HG02938 (cell line): Measurements from ENCODE around the gene PAQR8.

Experiments
- ATAC-seq: cut with Tn5 transposase; IDR thresholded peaks from one replicate; pipeline ENCODE4 v1.9.1; 2021; ENCODE audit warnings: mild to moderate bottlenecking, moderate library complexity; ENCODE audit not compliant: unreplicated experiment

The PAQR8 gene

GRCh38 chr6:52361945-52362442, at the start of gene PAQR8:
PAQR8 (plus strand) TSS chr6:52362151; CDS start chr6:52403214, 41,063 bp downstream.
- peak; percentile 77 for ATAC-seq

GRCh38 chr6:52312461-52312860, 49.5 kb upstream of the PAQR8 start:
- no peak for ATAC-seq

GRCh38 chr6:52314752-52315151, 47.2 kb upstream of the PAQR8 start:
- ATAC-seq = no peak

- ATAC-seq = no peak
These were observed 44.7 kb upstream of the PAQR8 start for GRCh38 chr6:52317211-52317610.

- peak; percentile 100 for ATAC-seq
These were observed 43.9 kb upstream of the PAQR8 start for GRCh38 chr6:52317841-52318581.

- ATAC-seq = no peak
These were observed 37.8 kb upstream of the PAQR8 start for GRCh38 chr6:52324189-52324588.

GRCh38 chr6:52325695-52326471, 36.1 kb upstream of the PAQR8 start:
- ATAC-seq = no peak

- no peak for ATAC-seq
These were observed 35.2 kb upstream of the PAQR8 start for GRCh38 chr6:52326540-52327364.

GRCh38 chr6:52328303-52328662, 33.7 kb upstream of the PAQR8 start:
- ATAC-seq = no peak

- ATAC-seq = no peak
These were observed 33.2 kb upstream of the PAQR8 start for GRCh38 chr6:52328729-52329128.

- no peak for ATAC-seq
These were observed 31.5 kb upstream of the PAQR8 start for GRCh38 chr6:52330470-52330869.

GRCh38 chr6:52331793-52332457, 30.0 kb upstream of the PAQR8 start:
- no peak for ATAC-seq

- peak; percentile 57 for ATAC-seq
These were observed 28.1 kb upstream of the PAQR8 start for GRCh38 chr6:52333840-52334200.

- no peak for ATAC-seq
These were observed 26.4 kb upstream of the PAQR8 start for GRCh38 chr6:52335576-52335975.

GRCh38 chr6:52336919-52337561, 24.9 kb upstream of the PAQR8 start:
- ATAC-seq = no peak

- ATAC-seq = peak; percentile 76
These were observed 24.2 kb upstream of the PAQR8 start for GRCh38 chr6:52337633-52338290.

- ATAC-seq = no peak
These were observed 21.4 kb upstream of the PAQR8 start for GRCh38 chr6:52340603-52340880.

- ATAC-seq = no peak
These were observed 20.2 kb upstream of the PAQR8 start for GRCh38 chr6:52341561-52342260.

GRCh38 chr6:52345311-52345710, 16.6 kb upstream of the PAQR8 start:
- ATAC-seq = no peak
